GM18861 (cell line): ENCODE data around the gene FDX1.
"Not testable (repeated sequence)": the region's sequence is repeated elsewhere in the genome, so short reads cannot be mapped to it uniquely, and the experiment has no call there.

Experiments used
- ATAC-seq: cut with Tn5 transposase; IDR thresholded peaks from one replicate; pipeline ENCODE4 v1.9.1; 2021; ENCODE audit not compliant: unreplicated experiment

Gene FDX1

GRCh38 chr11:110429731-110430266 is at the start of gene FDX1:
TSS of gene FDX1 (plus strand) at chr11:110429948. CDS start at chr11:110430121, 173 bp downstream.
- ATAC-seq = peak; percentile 80

DNA sequence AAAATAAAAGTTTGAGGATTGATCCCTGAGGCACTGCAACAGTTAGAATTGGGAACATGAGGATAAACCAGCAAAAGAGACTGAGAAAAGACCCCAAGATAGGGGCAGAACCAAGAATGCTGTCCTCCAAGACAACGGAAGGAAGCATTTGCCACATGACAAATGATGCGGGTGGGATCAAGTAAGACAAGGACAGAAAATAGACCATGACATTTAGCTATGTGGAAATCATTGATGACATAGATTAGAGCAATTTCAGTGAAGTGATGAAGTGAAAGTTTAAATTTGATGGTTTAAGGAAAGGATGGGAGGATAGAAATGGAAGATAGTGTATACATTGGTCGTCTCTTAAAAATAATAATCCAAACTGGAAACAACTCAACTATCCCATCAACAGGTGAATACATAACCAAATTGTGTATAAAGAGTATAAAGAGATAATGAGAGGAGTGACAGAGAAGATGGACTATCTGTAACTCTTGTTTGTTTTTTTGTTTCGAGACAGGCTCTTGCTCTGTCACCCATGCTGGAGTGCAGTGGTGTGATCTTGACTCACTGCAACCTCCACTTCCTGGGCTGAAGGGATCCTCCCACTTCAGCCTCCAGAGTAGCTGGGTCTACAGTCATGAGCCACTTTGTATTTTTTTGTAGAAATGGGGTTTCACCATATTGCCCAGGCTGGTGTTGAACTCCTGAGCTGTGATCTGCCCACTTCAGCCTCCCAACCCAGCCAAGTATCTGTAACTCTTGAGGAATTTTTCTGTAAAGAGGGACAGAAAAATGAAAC is 48.7 kb upstream of the FDX1 start:
- no peak for ATAC-seq

DNA sequence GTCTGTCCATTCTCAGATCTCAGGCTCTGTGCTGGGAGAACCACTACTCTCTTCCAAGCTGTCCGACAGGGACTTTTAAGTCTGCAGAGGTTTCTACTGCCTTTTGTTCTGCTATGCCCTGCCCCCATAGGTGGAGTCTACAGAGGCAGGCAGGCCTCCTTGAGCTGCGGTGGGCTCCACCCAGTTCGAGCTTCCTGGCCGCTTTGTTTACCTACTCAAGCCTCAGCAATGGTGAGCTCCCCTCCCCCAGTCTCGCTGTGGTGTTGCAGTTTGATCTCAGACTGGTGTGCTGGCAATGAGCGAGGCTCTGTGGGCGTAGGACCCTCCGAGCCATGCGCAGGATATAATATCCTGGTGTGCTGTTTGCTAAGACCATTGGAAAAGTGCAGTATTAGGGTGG is 41.5 kb upstream of the FDX1 start:
- ATAC-seq = not testable (repeated sequence)

GRCh38 chr11:110389965-110390364 is 39.8 kb upstream of the FDX1 start:
- no peak for ATAC-seq

DNA sequence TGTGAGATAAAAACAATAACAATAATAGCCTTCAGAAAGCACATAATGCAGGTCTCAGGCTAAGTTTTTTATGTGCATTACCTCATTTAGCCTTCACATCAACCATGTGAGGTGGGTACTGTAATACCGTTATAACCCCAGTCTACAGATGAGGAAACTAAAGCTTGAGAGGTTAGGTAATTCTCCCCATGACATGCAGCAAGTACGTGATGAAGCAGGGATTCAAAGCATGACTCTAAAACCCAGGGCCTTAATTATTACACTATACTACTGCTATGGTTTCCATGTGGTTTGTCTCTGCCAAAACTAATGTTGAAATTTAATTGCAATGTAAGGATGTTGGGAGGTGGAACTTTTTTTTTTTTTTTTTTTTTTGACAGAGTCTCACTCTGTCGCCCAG is 37.7 kb upstream of the FDX1 start:
- no peak for ATAC-seq

GRCh38 chr11:110397668-110398286 is 32.0 kb upstream of the FDX1 start:
- not testable (repeated sequence) for ATAC-seq

- ATAC-seq = not testable (repeated sequence)
These were observed 26.2 kb upstream of the FDX1 start for GRCh38 chr11:110403585-110403984.

DNA sequence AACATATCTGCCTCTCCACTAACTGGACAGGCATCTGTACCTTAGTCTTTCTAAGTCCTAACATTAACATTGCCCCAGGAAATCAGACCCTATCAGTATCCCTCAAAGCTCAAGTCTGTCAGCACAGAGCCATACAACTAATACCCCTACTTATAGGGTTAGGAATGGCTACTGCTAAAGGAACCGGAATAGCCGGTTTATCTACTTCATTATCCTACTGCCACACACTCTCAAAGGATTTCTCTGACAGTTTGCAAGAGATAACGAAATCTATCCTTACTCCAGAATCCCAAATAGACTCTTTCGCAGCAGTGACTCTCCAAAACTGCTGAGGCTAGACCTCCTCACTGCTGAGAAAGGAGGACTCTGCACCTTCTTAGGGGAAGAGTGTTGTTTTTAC is 24.1 kb upstream of the FDX1 start:
- not testable (repeated sequence) for ATAC-seq

- no peak for ATAC-seq
These were observed 22.4 kb upstream of the FDX1 start for GRCh38 chr11:110407315-110407714.

GRCh38 chr11:110409174-110409573 is 20.6 kb upstream of the FDX1 start:
- ATAC-seq = no peak

DNA sequence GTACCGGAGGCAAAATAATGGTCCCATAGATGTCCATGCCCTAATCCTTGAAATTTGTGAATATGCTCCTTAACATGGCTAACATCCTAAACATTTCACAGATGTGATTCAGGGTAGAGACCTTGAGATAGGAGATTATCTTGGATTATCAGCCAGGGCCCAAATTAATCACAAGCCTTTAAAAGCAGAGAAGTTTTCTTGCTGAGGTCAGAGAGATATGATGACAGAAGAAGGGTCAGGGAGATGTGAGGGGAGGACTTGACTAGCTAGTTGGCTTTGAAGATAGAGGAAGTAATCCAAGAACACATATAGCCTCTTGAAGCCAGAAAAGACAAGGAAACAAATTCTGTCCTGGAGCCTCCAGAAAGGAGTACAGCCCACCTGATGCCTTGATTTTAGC is 19.1 kb upstream of the FDX1 start:
- ATAC-seq = no peak

- ATAC-seq = no peak
These were observed 14.7 kb upstream of the FDX1 start for GRCh38 chr11:110415081-110415480.

DNA sequence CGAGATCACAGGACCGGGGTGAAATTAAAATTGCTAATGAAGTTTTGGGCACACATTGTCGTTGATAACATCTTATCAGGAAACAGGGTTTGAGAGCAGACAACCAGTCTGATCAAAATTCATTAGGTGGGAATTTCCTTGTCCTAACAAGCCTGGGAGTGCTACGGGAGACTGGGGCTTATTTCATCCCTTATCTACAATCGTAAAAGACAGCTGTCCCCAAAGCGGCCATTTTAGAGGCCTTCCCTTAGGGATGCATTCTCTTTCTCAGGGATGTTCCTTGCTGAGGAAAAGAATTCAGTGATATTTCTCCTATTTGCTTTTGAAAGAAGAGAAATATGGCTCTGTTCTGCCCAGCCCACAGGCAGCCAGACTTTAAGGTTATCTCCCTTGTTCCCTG is 8.1 kb upstream of the FDX1 start:
- ATAC-seq = not testable (repeated sequence)

- no peak for ATAC-seq
These were observed 7.3 kb upstream of the FDX1 start for GRCh38 chr11:110422306-110422905.

- no peak for ATAC-seq
These were observed 4.8 kb upstream of the FDX1 start for GRCh38 chr11:110424775-110425444.

GRCh38 chr11:110425751-110426545 is 3.8 kb upstream of the FDX1 start:
- no peak for ATAC-seq

GRCh38 chr11:110428040-110428439 is 1.7 kb upstream of the FDX1 start:
- no peak for ATAC-seq

GRCh38 chr11:110428956-110429730 is 605 bp upstream of the FDX1 start:
- ATAC-seq = no peak

GRCh38 chr11:110430267-110431050 is 711 bp downstream of the FDX1 start:
- no peak for ATAC-seq
